Activated CD4-positive, alpha-beta memory T cell treated with anti-CD3 and anti-CD28 coated beads, Interleukin-2, amount 10 ng/mL, durations not matched to agents 7 days and 5 days (primary cell): ENCODE results near the gene PMP22. TPM values are rescaled to one million over a fixed set of nuclear protein-coding genes. Genes with fewer than 3 reads are reported as not detected.
"Not testable (repeated sequence)": the region's sequence is repeated elsewhere in the genome, so short reads cannot be mapped to it uniquely, and the experiment has no call there.

ENCODE experiments used
- CTCF ChIA-PET: fragments of 350-600 bp; sonication (Branson Sonifier 250); formaldehyde crosslinking; loops from one replicate; lab custom pipeline; 2021; ENCODE audit warnings: antibody characterized with exemption, inconsistent platforms; lab: Charles Lee
- POLR2A ChIA-PET: fragments of 350-600 bp; sonication (Branson Sonifier 250); formaldehyde crosslinking; loops from one replicate; lab custom pipeline; 2021; ENCODE audit warnings: antibody characterized with exemption; lab: Charles Lee
- DNase-seq: peaks from one replicate; pipeline ENCODE4 v3.0.0-alpha.2; 2020
- H3K27ac Mint-ChIP-seq: one replicate; pipeline ENCODE4 v1.8.0; 2021; ENCODE audit warnings: mild to moderate bottlenecking, mixed read lengths
- H3K27me3 Mint-ChIP-seq: one replicate; pipeline ENCODE4 v1.8.0; 2021; ENCODE audit warnings: mixed read lengths
- H3K36me3 Mint-ChIP-seq: one replicate; pipeline ENCODE4 v1.8.0; 2021; ENCODE audit warnings: low read depth, mixed read lengths
- H3K4me1 Mint-ChIP-seq: one replicate; pipeline ENCODE4 v1.8.0; 2021; ENCODE audit warnings: mixed read lengths
- H3K4me3 Mint-ChIP-seq: one replicate; pipeline ENCODE4 v1.8.0; 2021; ENCODE audit warnings: mild to moderate bottlenecking, mixed read lengths
- H3K9me3 Mint-ChIP-seq: one replicate; pipeline ENCODE4 v1.8.0; 2021; ENCODE audit warnings: mixed read lengths
- total RNA-seq, 2 experiments: library from RNA; stranded (reverse); gene quantifications; one replicate each; pipeline ENCODE4 v1.2.3, GENCODE V29; 2021

Gene PMP22
- total RNA-seq, 2 experiments from 2014 or later = not detected

DNA sequence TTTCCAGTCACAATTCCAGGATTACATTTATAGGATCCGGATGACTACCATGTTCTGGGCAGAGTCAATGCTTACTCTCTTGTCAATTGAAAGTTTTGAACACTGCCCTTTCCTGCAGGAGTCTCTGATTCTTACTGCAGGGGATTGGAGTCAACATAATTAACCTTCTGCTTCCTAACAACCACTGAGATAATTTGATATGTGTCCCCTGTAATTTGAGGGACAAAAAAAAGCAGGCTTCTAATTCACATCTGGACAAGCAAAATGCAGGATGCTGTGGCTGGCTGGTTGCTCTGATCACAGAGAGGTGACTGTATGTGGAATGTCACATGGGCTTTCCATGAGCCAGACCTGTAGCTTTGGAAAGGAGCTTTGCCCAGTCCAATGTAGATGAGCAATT is 54.9 kb downstream of the PMP22 start:
- CTCF ChIA-PET = no interaction called here
- POLR2A ChIA-PET = no interaction called here
- Mint-ChIP-seq H3K36me3 (no peaks in the 10 kb centered on the region), H3K27me3 (peaks cover 12% of the 10 kb centered on the region), H3K4me3 (no peak overlapping the region), H3K9me3 (no peaks in the 10 kb centered on the region), H3K27ac (no peak overlapping the region), H3K4me1 (no peaks in the 10 kb centered on the region)
- DNase-seq = no peak

DNA sequence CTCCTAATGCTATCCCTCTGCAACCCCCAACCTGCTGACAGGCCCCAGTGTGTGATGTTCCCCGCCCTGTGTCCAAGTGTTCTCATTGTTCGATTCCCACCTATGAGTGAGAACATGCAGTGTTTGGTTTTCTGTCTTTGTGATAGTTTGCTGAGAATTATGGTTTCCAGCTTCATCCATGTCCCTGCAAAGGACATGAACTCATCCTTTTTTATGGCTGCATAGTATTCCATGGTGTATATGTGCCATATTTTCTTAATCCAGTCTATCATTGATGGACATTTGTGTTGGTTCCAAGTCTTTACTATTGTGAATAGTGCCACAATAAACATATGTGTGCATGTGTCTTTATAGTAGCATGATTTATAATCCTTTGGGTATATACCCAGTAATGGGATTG is 62.1 kb downstream of the PMP22 start:
- POLR2A ChIA-PET, H3K4me1 Mint-ChIP-seq, H3K36me3 Mint-ChIP-seq, H3K4me3 Mint-ChIP-seq, H3K9me3 Mint-ChIP-seq, DNase-seq, CTCF ChIA-PET, H3K27ac Mint-ChIP-seq: not testable (repeated sequence)
- H3K27me3 Mint-ChIP-seq = peaks cover 13% of the 10 kb centered on the region

DNA sequence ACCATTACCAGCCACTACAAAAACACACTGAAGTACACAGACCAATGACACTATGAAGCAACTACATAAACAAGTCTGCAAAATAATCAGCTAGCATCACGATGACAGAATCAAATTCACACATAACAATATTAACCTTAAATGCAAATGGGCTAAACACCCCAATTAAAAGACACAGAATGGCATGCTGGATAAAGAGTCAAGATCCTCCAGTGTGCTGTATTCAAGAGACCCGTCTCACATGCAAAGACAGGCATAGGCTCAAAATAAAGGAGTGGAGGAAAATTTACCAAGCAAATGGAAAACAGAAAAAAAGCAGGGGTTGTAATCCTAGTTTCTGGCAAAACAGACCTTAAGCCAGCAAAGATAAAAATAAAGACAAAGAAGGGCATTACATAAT is 64.6 kb downstream of the PMP22 start:
- CTCF ChIA-PET, DNase-seq, H3K4me3 Mint-ChIP-seq, H3K27ac Mint-ChIP-seq, POLR2A ChIA-PET, H3K36me3 Mint-ChIP-seq, H3K9me3 Mint-ChIP-seq, H3K4me1 Mint-ChIP-seq: not testable (repeated sequence)
- peaks cover 13% of the 10 kb centered on the region for H3K27me3 Mint-ChIP-seq

DNA sequence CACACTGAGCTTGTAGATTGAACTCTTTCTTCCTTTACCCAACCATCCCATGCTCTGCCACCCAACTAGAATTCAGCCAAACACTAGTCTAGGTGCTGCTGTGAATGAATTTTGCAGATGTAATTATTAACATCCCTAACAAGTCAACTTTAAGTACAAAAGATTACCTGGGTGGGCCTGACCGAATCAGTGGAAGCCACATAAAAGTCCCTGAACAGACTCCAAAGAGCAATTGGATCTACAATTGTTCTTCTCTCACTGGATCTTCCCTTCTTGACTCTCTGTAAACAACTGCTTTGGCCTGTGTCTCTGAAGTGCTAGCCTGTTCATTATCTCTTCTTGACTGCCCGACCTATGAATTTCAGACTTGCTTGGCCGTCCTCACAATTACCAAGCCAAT is 67.9 kb downstream of the PMP22 start:
- H3K9me3 Mint-ChIP-seq = peaks cover 4% of the 10 kb centered on the region
- DNase-seq = no peak
- ChIA-PET POLR2A (no interaction called here), CTCF (no interaction called here)
- H3K27ac Mint-ChIP-seq = no peak overlapping the region
- no peaks in the 10 kb centered on the region for H3K4me1 Mint-ChIP-seq
- H3K4me3 Mint-ChIP-seq = no peak overlapping the region
- H3K36me3 Mint-ChIP-seq = no peaks in the 10 kb centered on the region
- H3K27me3 Mint-ChIP-seq = peaks cover 10% of the 10 kb centered on the region

DNA sequence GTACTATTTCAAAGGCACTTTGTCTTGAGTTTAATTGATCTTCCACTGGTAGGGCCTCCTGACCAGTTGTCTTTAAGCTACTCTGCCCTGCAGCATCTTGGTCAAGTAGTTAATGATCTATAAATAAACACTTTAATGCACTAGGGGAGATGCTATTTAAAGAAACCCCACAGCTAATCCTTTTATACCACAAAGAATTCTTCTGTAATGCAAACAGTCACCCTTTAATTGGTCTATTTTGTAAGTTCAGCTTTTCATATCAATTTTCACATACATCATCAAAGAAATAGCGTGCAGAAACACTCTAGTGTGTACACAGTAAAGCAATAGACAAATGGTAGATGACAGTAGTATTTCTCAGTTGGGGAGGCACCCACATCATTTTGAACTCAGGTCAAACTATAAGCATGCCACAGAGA is 70.3 kb downstream of the PMP22 start:
- Mint-ChIP-seq H3K9me3 (peaks cover 3% of the 10 kb centered on the region), H3K27me3 (peaks cover 6% of the 10 kb centered on the region), H3K4me1 (no peaks in the 10 kb centered on the region), H3K27ac (no peak overlapping the region), H3K4me3 (no peak overlapping the region), H3K36me3 (no peaks in the 10 kb centered on the region)
- no peak for DNase-seq
- ChIA-PET POLR2A (no interaction called here), CTCF (no interaction called here)

DNA sequence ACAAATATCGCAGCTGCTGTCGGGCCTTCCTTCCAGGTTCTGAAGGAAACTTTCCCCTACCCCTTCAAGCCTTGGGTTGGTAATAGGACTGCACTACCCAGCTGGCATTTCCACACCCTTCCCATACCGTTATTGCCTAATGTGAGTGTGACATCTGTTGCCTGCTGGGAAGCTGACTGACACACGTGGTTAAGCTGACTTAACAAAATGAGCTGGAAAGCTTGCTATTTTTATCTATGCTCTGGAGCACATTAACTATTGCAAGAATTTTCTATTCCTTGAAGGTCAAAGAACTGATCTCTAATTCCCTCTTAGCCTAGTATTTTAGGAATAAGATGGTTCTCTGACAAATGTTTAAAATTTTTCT is 79.5 kb downstream of the PMP22 start:
- Mint-ChIP-seq H3K4me3 (no peak overlapping the region), H3K27me3 (peaks cover 4% of the 10 kb centered on the region), H3K9me3 (no peaks in the 10 kb centered on the region), H3K4me1 (no peaks in the 10 kb centered on the region), H3K27ac (no peak overlapping the region), H3K36me3 (no peaks in the 10 kb centered on the region)
- ChIA-PET POLR2A (no interaction called here), CTCF (no interaction called here)
- DNase-seq = no peak

DNA sequence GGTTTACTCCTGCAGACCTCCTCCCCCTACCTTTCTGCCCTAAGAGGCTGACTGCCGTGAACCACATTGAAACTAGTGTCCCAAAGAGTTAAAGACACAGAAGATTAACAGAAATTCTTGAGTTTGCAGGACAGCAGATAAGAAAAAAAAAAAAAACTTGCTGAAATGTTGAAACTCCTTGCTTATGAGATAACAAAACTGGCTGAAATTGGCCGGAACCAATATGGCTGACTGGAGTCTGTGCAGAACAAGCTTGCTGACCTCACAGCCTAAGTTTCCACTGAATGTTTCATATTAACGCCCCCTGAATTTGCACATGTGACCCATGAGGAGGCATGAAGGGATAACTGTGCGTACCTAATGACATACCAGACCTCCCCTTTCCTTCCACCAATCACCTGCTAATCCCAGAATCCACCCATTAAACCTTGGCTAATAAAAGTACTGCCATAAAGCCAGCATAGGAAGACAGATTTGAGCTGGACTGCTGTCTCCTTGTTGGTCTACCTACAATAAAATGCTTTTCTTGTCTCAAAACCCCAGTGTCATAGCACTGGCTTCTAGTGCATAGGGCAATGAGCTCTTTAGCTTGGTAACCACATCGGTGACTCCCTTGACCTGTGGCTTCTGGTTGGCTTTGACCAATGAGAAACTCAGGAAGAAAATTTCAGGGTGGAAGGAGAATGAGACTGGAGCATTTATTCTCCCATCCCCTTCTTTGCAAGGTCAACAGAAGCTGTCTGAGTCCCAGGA is 80.1 kb downstream of the PMP22 start:
- H3K27me3 Mint-ChIP-seq = peaks cover 4% of the 10 kb centered on the region
- no peaks in the 10 kb centered on the region for H3K36me3 Mint-ChIP-seq
- ChIA-PET CTCF (no interaction called here), POLR2A (no interaction called here)
- H3K27ac Mint-ChIP-seq = no peak overlapping the region
- H3K4me3 Mint-ChIP-seq = no peak overlapping the region
- DNase-seq = no peak
- H3K9me3 Mint-ChIP-seq = no peaks in the 10 kb centered on the region
- no peaks in the 10 kb centered on the region for H3K4me1 Mint-ChIP-seq

DNA sequence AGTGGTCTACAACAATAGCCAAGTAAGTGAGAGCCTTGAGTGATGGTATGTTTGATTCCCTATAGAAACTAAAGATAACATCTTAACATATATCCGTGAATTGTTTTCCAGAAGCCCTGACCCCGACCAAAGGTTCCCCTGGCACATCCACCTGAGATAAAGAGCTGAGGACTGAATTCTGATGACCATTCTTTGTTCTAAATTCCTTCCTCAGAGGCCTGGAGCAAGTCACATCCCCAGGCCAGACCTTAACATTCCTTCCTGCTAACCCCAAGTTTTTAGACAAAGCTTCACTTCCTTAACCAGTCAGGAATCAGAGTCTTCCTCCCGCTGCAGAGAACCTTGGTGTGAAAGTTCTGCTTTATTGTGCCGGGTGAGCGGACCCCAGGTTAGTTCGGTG is 83.3 kb downstream of the PMP22 start:
- Mint-ChIP-seq H3K27ac (no peak overlapping the region), H3K27me3 (peaks cover 8% of the 10 kb centered on the region), H3K4me3 (no peak overlapping the region), H3K9me3 (no peaks in the 10 kb centered on the region), H3K36me3 (no peaks in the 10 kb centered on the region), H3K4me1 (no peaks in the 10 kb centered on the region)
- ChIA-PET CTCF (no interaction called here), POLR2A (no interaction called here)
- DNase-seq = no peak

DNA sequence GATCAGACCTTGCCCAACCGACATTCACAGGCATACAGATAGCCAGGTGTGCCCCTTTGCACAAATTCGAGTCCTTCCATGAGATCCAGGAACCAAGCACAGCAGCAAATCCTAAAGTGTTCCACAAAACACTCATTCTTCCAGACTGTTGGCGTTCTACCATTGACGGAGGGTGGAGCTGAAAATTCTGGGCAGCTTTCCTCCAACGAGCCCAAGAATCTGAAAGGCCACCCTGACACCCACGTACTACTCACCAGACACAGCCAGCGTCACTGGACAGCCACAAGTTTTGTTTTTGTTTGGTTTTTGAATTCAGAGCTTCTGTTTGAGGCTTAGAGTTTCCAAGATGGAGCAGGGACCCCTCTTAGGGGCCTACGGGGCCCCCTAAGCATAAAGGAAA is 83.8 kb downstream of the PMP22 start:
- Mint-ChIP-seq H3K36me3 (no peaks in the 10 kb centered on the region), H3K4me3 (no peak overlapping the region), H3K9me3 (no peaks in the 10 kb centered on the region), H3K27me3 (peaks cover 8% of the 10 kb centered on the region), H3K27ac (no peak overlapping the region), H3K4me1 (no peaks in the 10 kb centered on the region)
- DNase-seq = no peak
- ChIA-PET POLR2A (no interaction called here), CTCF (no interaction called here)

DNA sequence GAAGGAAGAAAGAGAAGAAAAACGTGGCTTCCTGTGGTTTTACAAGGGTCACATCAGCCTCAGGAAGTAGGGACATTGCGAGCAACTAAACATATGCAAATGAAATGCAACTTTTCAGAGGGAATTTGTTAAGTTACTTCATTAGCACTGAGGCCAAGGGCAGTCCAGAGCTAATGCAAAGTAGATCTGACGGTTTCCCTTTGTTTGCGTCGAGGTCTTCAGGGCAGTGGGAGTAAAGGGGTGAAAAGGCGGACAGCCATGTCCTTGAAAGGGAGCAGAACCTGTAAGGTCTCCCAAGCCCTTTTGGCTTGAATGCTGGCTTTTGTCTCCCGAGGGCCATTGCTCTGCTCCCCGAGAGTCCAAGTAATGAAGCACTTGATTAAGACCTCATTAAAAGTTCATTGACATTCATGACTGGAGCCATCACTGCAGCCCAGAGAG is 85.0 kb downstream of the PMP22 start:
- Mint-ChIP-seq H3K4me3 (no peak overlapping the region), H3K36me3 (no peaks in the 10 kb centered on the region), H3K4me1 (no peaks in the 10 kb centered on the region), H3K9me3 (no peaks in the 10 kb centered on the region), H3K27ac (no peak overlapping the region), H3K27me3 (peaks cover 8% of the 10 kb centered on the region)
- ChIA-PET CTCF (no interaction called here), POLR2A (no interaction called here)
- DNase-seq = no peak

Other genes with a start within 250 kb of the PMP22 start
- gene TEKT3, start 76.3 kb upstream of the PMP22 start, total RNA-seq = under 1 TPM in 1 of 2 experiments, not detected in 1; 0.25 TPM
- 1 to 10 TPM; 5.1 to 5.3 TPM for gene CDRT4, start 202.3 kb upstream of the PMP22 start, total RNA-seq